Smooth muscle cell (in vitro differentiated cells): ENCODE data around the gene P2RY13. TPM values are rescaled to one million over a fixed set of nuclear protein-coding genes. Genes with fewer than 3 reads are reported as not detected.

ENCODE experiments used
- DNase-seq: peaks from one replicate; lab custom pipeline; 2025; ENCODE audit not compliant: unreplicated experiment; lab: John Stamatoyannopoulos, UW
- H2AFZ ChIP-seq: fragments of 200-600 bp; sonication (generic); 2 replicates; pipeline ENCODE4 v1.6.0; 2016; ENCODE audit warnings: antibody characterized with exemption, low read depth, mild to moderate bottlenecking
- H3F3A ChIP-seq: fragments of 200-600 bp; sonication (generic); 2 replicates; pipeline ENCODE4 v1.6.0; 2017; ENCODE audit warnings: antibody characterized with exemption, low read depth
- H3K27ac ChIP-seq: fragments of 200-600 bp; sonication (generic); 2 replicates; pipeline ENCODE4 v1.5.1; 2016; ENCODE audit warnings: low read depth, mild to moderate bottlenecking
- H3K27me3 ChIP-seq: fragments of 200-600 bp; sonication (generic); 2 replicates; pipeline ENCODE4 v1.6.1; 2016; ENCODE audit warnings: low read depth, mild to moderate bottlenecking
- H3K36me3 ChIP-seq: fragments of 200-600 bp; sonication (generic); 2 replicates; pipeline ENCODE4 v1.5.1; 2016; ENCODE audit warnings: low read depth
- H3K4me1 ChIP-seq: fragments of 200-600 bp; sonication (generic); 2 replicates; pipeline ENCODE4 v1.5.1; 2016; ENCODE audit warnings: low read depth
- H3K4me2 ChIP-seq: fragments of 200-600 bp; sonication (generic); 2 replicates; pipeline ENCODE4 v1.6.0; 2016; ENCODE audit warnings: mild to moderate bottlenecking
- H3K4me3 ChIP-seq: fragments of 200-600 bp; sonication (generic); 2 replicates; pipeline ENCODE4 v1.5.1; 2016; ENCODE audit warnings: mild to moderate bottlenecking
- H3K79me2 ChIP-seq: fragments of 200-600 bp; sonication (generic); 2 replicates; pipeline ENCODE4 v1.6.0; 2016; ENCODE audit warnings: low read depth, mild to moderate bottlenecking
- H3K9ac ChIP-seq: fragments of 200-600 bp; sonication (generic); 2 replicates; pipeline ENCODE4 v1.6.0; 2016; ENCODE audit warnings: low read depth
- H3K9me3 ChIP-seq: fragments of 200-600 bp; sonication (generic); replicated peaks from 2 replicates; pipeline ENCODE4 v1.5.1; 2016; ENCODE audit warnings: low read depth
- H4K20me1 ChIP-seq: fragments of 200-600 bp; sonication (generic); 2 replicates; pipeline ENCODE4 v1.6.0; 2016; ENCODE audit warnings: low read depth
- WGBS: methylation state at CpG from one replicate; pipeline ENCODE4 v1.1.7; 2016; ENCODE audit warnings: low lambda C conversion rate; 5-methylcytosine and 5-hydroxymethylcytosine counted together
- polyA plus RNA-seq: library from polyadenylated mRNA; unstranded; fragments of >200 nt; fragmentation: Nextera tagmentation; extraction: Ambion mirVana; gene quantifications from 2 replicates; pipeline ENCODE4 v1.2.1, GENCODE V29; 2016
- total RNA-seq: library from RNA; depleted of rRNA; stranded (reverse); fragments of >200 nt; gene quantifications from 2 replicates; pipeline ENCODE4 v1.2.3, GENCODE V29; 2014
- TF ChIP-seq, protein P1 (sequence below): fragments of 200-600 bp; sonication (generic); IDR thresholded peaks from 2 replicates; pipeline ENCODE4 v1.5.1; 2017; ENCODE audit warnings: borderline replicate concordance, mild to moderate bottlenecking, antibody characterized with exemption; ENCODE audit not compliant: insufficient read depth, poor library complexity, severe bottlenecking

Gene P2RY13
- total and polyA plus RNA-seq, 2 experiments from 2014 or later, result not detected

DNA sequence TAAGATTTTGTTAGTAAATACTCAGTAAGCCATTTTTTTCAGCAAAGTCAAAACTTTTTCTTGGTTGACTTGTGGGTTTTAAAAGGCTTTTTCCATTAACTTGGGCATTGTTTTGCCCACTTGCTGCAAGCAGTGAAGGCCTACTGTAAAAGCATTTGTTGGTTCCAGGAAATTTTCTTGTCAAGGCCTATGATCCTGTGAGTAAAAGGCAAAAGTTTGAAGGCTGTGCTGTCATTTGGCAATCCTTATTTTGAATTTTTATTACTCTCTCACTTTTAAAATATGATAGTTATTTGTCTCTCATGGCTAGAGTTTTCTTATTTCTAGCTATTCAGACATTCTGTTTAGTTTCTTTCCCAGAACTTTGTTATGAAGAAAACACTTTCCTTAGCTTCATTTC is 42.2 kb upstream of the P2RY13 start:
- H3K4me1 ChIP-seq, result no peaks in the 10 kb centered on the region
- H4K20me1 ChIP-seq, result no peaks in the 10 kb centered on the region
- no peak overlapping the region for H3K4me3 ChIP-seq
- no peaks in the 10 kb centered on the region for H3K36me3 ChIP-seq
- no peak overlapping the region for H3K27ac ChIP-seq
- no peak overlapping the region for H3K4me2 ChIP-seq
- no peaks in the 10 kb centered on the region for H3K9me3 ChIP-seq
- no peak overlapping the region for H2AFZ ChIP-seq
- TF ChIP-seq, protein P1, sequence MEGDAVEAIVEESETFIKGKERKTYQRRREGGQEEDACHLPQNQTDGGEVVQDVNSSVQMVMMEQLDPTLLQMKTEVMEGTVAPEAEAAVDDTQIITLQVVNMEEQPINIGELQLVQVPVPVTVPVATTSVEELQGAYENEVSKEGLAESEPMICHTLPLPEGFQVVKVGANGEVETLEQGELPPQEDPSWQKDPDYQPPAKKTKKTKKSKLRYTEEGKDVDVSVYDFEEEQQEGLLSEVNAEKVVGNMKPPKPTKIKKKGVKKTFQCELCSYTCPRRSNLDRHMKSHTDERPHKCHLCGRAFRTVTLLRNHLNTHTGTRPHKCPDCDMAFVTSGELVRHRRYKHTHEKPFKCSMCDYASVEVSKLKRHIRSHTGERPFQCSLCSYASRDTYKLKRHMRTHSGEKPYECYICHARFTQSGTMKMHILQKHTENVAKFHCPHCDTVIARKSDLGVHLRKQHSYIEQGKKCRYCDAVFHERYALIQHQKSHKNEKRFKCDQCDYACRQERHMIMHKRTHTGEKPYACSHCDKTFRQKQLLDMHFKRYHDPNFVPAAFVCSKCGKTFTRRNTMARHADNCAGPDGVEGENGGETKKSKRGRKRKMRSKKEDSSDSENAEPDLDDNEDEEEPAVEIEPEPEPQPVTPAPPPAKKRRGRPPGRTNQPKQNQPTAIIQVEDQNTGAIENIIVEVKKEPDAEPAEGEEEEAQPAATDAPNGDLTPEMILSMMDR, result no peak
- DNase-seq, result no peak
- no peaks in the 10 kb centered on the region for H3K27me3 ChIP-seq
- H3F3A ChIP-seq, result no peaks in the 10 kb centered on the region
- H3K79me2 ChIP-seq, result no peaks in the 10 kb centered on the region
- no peak overlapping the region for H3K9ac ChIP-seq

DNA sequence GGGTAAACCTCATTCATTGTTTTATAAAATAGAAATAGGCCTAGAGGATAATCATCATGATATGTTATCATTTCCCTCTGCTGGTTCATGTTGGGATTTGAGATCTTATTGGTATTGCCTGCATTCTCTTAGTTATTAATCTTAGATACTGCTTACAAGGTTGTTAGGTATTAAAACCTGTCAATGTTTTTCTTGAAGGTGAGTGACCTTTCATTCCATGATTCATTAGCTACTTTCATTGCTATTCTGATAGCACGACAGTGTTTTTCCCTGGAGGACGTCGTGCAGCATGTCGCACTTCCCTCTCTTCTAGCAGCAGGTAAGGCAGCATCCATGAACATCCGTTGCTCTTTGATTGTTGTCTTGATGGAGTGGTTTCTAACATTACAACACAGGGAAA is 38.1 kb upstream of the P2RY13 start:
- H3K4me2 ChIP-seq, result no peak overlapping the region
- WGBS, result 86% methylated on average over 5 of the region's 5 CpGs
- peaks cover 7% of the 10 kb centered on the region for H3K4me1 ChIP-seq
- no peak overlapping the region for H3K4me3 ChIP-seq
- no peaks in the 10 kb centered on the region for H3F3A ChIP-seq
- H4K20me1 ChIP-seq, result no peaks in the 10 kb centered on the region
- no peak overlapping the region for H3K9ac ChIP-seq
- H3K27me3 ChIP-seq, result no peaks in the 10 kb centered on the region
- H2AFZ ChIP-seq, result no peak overlapping the region
- no peaks in the 10 kb centered on the region for H3K36me3 ChIP-seq
- TF ChIP-seq, protein P1, result no peak
- DNase-seq, result no peak
- no peaks in the 10 kb centered on the region for H3K9me3 ChIP-seq
- no peaks in the 10 kb centered on the region for H3K79me2 ChIP-seq
- no peak overlapping the region for H3K27ac ChIP-seq

DNA sequence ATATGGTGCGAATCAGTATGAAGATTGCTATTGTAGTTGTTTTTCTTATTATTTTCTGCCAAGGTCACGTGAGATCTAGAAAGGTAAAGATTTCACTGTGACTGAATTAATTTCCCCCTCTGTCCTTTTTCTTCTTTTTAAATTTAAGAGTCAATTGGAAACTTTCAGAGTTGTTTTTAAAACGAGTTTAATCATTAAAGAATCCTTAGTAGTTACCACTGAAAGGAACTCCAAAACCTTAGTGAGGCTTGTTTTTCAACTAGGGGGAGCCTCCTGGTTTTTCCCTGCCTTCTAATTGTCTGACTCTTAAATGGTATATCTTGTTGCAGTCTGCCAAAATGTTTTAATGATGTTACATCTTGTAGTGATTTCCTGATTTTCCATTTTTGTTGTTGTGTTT is 37.6 kb upstream of the P2RY13 start:
- Histone ChIP-seq H3K4me2 (no peak overlapping the region), H3K36me3 (no peaks in the 10 kb centered on the region), H3K79me2 (no peaks in the 10 kb centered on the region), H3K4me3 (no peak overlapping the region), H3K27ac (no peak overlapping the region), H2AFZ (no peak overlapping the region), H3K9me3 (no peaks in the 10 kb centered on the region), H3K9ac (no peak overlapping the region), H3K27me3 (no peaks in the 10 kb centered on the region), H3F3A (no peaks in the 10 kb centered on the region), H3K4me1 (peaks cover 7% of the 10 kb centered on the region), H4K20me1 (no peaks in the 10 kb centered on the region)
- TF ChIP-seq, protein P1, result no peak
- 81% methylated on average over 3 of the region's 3 CpGs for WGBS
- no peak for DNase-seq

DNA sequence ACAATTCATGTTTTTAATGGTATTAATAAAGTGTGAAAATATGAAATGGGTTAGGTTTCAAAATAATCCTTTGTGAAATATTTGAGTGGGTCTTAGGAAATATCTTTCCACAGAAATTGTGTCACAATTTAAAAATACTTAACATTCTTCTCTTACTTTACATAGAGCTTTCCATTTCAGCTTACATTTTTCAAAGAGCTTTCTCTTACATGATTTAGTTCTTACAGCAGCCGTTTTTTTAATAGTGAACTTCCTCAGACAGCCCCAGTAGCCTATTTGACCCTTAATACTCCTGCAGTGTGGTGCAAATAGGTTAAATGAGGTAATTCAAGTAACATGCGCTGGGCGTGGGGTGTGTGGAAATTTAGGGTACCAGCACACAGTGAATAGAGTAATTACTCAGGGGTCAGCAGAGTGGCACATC is 33.4 kb upstream of the P2RY13 start:
- Histone ChIP-seq H3K27me3 (no peaks in the 10 kb centered on the region), H3K9ac (no peak overlapping the region), H3K4me2 (no peak overlapping the region), H3F3A (no peaks in the 10 kb centered on the region), H3K27ac (no peak overlapping the region), H4K20me1 (no peaks in the 10 kb centered on the region), H3K4me1 (peaks cover 7% of the 10 kb centered on the region), H3K79me2 (no peaks in the 10 kb centered on the region), H3K9me3 (no peaks in the 10 kb centered on the region), H3K4me3 (no peak overlapping the region), H3K36me3 (no peaks in the 10 kb centered on the region), H2AFZ (no peak overlapping the region)
- DNase-seq, result no peak
- 87% methylated on average over 3 of the region's 3 CpGs for WGBS
- TF ChIP-seq, protein P1, result no peak
